Neural cell (in vitro differentiated cells): ENCODE measurements around the gene VPREB3.

Source experiments
- CTCF ChIP-seq: fragments of 450-650 bp; IDR thresholded peaks from 2 replicates; pipeline ENCODE4 v1.5.1; 2014; ENCODE audit warnings: antibody characterized with exemption, mild to moderate bottlenecking, moderate library complexity; ENCODE audit not compliant: poor library complexity, severe bottlenecking
- EP300 ChIP-seq: fragments of 450-650 bp; conservative IDR thresholded peaks from 2 replicates; pipeline ENCODE4 v1.6.1; 2014; ENCODE audit warnings: antibody characterized with exemption, mild to moderate bottlenecking, moderate library complexity; ENCODE audit not compliant: poor library complexity, severe bottlenecking
- POLR2AphosphoS5 ChIP-seq: IDR thresholded peaks from 2 replicates; pipeline ENCODE4 v1.6.1; 2012
- REST ChIP-seq: IDR thresholded peaks from 2 replicates; pipeline ENCODE4 v1.6.1; 2012; ENCODE audit warnings: borderline replicate concordance
- SMC3 ChIP-seq: fragments of 450-650 bp; conservative IDR thresholded peaks from 2 replicates; pipeline ENCODE4 v1.6.1; 2014; ENCODE audit warnings: antibody characterized with exemption, mild to moderate bottlenecking, moderate library complexity; ENCODE audit not compliant: poor library complexity
- TAF1 ChIP-seq: IDR thresholded peaks from 2 replicates; pipeline ENCODE4 v1.6.1; 2012; ENCODE audit warnings: low read depth

- peak; percentile 27 for TF ChIP-seq CTCF
- peak; percentile 69 for TF ChIP-seq TAF1
- peak; percentile 64 for TF ChIP-seq SMC3
- TF ChIP-seq REST, result no peak
- TF ChIP-seq POLR2AphosphoS5, result peak; percentile 93
- peak; percentile 54 for TF ChIP-seq EP300
Measured at GRCh38 chr22:23716811-23717801, 37.1 kb downstream of the VPREB3 start.
